Activated T-helper 1 cell treated with anti-CD3 and anti-CD28 coated beads, Interleukin-12 subunit alpha, Interleukin-12 subunit beta, Interleukin-2, Interleukin-4 antibody, amounts not matched to agents 30 ng/mL and 10 ng/mL and 1 ng/mL, durations not matched to agents 14 hours and 24 hours and 36 hours (primary cell): ENCODE data around the gene HTT. TPM values are rescaled to one million over a fixed set of nuclear protein-coding genes. Genes with fewer than 3 reads are reported as not detected.

Source experiments
- DNase-seq: peaks from one replicate; pipeline ENCODE4 v3.0.0; 2021; ENCODE audit warnings: low spot score
- H3K27ac Mint-ChIP-seq: one replicate; pipeline ENCODE4 v1.8.0; 2021; ENCODE audit warnings: mild to moderate bottlenecking, mixed read lengths
- H3K27me3 Mint-ChIP-seq: one replicate; pipeline ENCODE4 v1.8.0; 2022; ENCODE audit warnings: mild to moderate bottlenecking, moderate library complexity, mixed read lengths; ENCODE audit not compliant: insufficient read depth
- H3K36me3 Mint-ChIP-seq: one replicate; pipeline ENCODE4 v1.8.0; 2021; ENCODE audit warnings: low read depth, mixed read lengths
- H3K4me1 Mint-ChIP-seq: one replicate; pipeline ENCODE4 v1.8.0; 2021; ENCODE audit warnings: low read depth, mixed read lengths
- H3K4me3 Mint-ChIP-seq: one replicate; pipeline ENCODE4 v1.8.0; 2021; ENCODE audit warnings: mild to moderate bottlenecking, moderate library complexity, mixed read lengths
- H3K9me3 Mint-ChIP-seq: one replicate; pipeline ENCODE4 v1.8.0; 2021; ENCODE audit warnings: mixed read lengths
- intact Hi-C: fragments of 100-400 bp; cut with micrococcal nuclease; formaldehyde crosslinking; loops from one replicate; pipeline ENCODE4 v1.15.1; 2024
- total RNA-seq: library from RNA; stranded (reverse); gene quantifications from 2 replicates; pipeline ENCODE4 v1.2.3, GENCODE V29; 2022

Gene HTT
- total RNA-seq, 1 donor from 2014 or later, result 66.9 TPM

DNA sequence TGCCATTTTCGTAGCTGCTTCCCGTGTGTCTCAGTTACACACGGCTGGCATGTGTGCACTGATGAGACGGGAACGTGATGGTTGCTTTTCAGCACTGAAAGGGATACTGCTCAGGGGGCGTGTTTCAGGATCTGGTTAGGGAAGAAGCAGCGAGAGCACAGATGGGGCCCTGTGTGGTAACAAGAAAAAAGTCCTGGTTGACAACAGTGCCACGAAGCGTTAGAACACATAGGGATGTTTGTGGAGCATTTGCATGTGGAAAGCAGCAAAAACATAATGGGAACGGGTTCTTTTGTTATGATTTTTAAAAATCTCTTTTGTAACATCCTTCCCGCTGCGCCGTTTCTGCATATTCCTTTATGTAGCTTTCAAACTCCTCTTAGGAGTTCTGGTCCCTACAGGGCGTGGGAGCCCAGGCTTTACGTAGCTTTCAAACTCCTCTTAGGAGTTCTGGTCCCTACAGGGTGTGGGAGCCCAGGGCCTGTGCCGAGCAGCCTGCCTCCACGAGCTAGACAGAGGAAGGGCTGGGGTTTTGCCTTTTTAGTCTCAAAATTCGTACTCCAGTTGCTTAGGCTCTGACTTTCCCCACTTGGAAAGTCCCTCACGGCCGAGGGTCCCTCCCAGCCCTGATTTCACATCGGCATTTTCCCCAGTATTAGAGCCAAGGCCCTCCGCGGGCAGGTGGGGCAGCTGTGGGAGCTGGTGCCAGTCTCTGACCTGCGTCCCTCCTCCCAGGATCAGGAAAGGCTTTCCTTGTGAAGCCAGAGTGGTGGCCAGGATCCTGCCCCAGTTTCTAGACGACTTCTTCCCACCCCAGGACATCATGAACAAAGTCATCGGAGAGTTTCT is 163.5 kb downstream of the HTT start:
- Mint-ChIP-seq H3K27me3 (no peaks in the 10 kb centered on the region), H3K4me1 (peaks cover 9% of the 10 kb centered on the region), H3K4me3 (no peak overlapping the region), H3K27ac (no peak overlapping the region), H3K36me3 (peaks cover 11% of the 10 kb centered on the region), H3K9me3 (no peaks in the 10 kb centered on the region)
- intact Hi-C loops, result no loop called here
- DNase-seq, result no peak

DNA sequence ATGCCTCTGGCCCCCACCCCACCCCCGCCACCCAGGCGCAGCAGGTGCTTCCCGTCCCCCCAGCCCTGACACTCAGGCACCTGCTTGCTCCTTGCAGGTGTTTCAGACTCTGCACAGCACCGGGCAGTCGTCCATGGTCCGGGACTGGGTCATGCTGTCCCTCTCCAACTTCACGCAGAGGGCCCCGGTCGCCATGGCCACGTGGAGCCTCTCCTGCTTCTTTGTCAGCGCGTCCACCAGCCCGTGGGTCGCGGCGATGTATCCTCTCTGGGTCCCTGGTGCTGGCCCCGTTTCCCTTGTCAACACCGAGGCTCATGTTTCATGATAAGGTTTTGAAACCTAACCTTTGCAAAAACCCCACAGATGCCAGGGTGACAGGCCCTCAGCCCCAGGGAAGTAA is 164.2 kb downstream of the HTT start:
- intact Hi-C loops, result no loop called here
- no peaks in the 10 kb centered on the region for H3K27me3 Mint-ChIP-seq
- no peak for DNase-seq

DNA sequence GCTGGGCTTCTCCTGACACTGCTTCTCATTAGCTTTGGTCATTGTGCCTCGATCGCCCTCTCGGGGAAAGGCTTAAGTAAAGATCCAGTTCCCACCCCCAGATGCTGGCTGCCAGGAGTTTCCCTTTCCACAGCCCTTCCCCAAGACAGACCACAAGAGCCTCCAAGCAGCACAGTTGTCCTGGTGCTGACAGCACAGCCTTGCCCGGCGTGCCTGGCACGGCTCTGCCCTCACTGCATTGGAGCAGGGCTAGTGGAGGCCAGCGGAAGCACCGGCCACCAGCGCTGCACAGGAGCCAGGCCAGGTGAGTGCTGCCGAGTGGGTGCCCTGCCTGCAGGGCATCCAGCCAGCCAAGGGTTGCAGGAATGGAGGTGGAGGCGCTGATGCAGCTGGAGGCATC is 164.8 kb downstream of the HTT start:
- H3K9me3 Mint-ChIP-seq, result no peaks in the 10 kb centered on the region
- peaks cover 17% of the 10 kb centered on the region for H3K4me1 Mint-ChIP-seq
- no peak overlapping the region for H3K4me3 Mint-ChIP-seq
- intact Hi-C loops, result no loop called here
- H3K27me3 Mint-ChIP-seq, result no peaks in the 10 kb centered on the region
- no peak for DNase-seq
- peaks cover 6% of the 10 kb centered on the region for H3K36me3 Mint-ChIP-seq
- no peak overlapping the region for H3K27ac Mint-ChIP-seq

More for the DNA sequence above, 164.2 kb downstream of the HTT start:
- Mint-ChIP-seq H3K9me3 (no peaks in the 10 kb centered on the region), H3K36me3 (peaks cover 9% of the 10 kb centered on the region), H3K4me3 (no peak overlapping the region), H3K27ac (no peak overlapping the region), H3K4me1 (peaks cover 17% of the 10 kb centered on the region)

DNA sequence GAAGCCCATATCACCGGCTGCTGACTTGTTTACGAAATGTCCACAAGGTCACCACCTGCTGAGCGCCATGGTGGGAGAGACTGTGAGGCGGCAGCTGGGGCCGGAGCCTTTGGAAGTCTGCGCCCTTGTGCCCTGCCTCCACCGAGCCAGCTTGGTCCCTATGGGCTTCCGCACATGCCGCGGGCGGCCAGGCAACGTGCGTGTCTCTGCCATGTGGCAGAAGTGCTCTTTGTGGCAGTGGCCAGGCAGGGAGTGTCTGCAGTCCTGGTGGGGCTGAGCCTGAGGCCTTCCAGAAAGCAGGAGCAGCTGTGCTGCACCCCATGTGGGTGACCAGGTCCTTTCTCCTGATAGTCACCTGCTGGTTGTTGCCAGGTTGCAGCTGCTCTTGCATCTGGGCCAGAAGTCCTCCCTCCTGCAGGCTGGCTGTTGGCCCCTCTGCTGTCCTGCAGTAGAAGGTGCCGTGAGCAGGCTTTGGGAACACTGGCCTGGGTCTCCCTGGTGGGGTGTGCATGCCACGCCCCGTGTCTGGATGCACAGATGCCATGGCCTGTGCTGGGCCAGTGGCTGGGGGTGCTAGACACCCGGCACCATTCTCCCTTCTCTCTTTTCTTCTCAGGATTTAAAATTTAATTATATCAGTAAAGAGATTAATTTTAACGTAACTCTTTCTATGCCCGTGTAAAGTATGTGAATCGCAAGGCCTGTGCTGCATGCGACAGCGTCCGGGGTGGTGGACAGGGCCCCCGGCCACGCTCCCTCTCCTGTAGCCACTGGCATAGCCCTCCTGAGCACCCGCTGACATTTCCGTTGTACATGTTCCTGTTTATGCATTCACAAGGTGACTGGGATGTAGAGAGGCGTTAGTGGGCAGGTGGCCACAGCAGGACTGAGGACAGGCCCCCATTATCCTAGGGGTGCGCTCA is 165.8 kb downstream of the HTT start:
- H3K27ac Mint-ChIP-seq, result no peak overlapping the region
- intact Hi-C loops, result no loop called here
- H3K27me3 Mint-ChIP-seq, result no peaks in the 10 kb centered on the region
- no peaks in the 10 kb centered on the region for H3K9me3 Mint-ChIP-seq
- H3K4me3 Mint-ChIP-seq, result no peak overlapping the region
- peaks cover 17% of the 10 kb centered on the region for H3K4me1 Mint-ChIP-seq
- DNase-seq, result no peak
- peaks cover 2% of the 10 kb centered on the region for H3K36me3 Mint-ChIP-seq

DNA sequence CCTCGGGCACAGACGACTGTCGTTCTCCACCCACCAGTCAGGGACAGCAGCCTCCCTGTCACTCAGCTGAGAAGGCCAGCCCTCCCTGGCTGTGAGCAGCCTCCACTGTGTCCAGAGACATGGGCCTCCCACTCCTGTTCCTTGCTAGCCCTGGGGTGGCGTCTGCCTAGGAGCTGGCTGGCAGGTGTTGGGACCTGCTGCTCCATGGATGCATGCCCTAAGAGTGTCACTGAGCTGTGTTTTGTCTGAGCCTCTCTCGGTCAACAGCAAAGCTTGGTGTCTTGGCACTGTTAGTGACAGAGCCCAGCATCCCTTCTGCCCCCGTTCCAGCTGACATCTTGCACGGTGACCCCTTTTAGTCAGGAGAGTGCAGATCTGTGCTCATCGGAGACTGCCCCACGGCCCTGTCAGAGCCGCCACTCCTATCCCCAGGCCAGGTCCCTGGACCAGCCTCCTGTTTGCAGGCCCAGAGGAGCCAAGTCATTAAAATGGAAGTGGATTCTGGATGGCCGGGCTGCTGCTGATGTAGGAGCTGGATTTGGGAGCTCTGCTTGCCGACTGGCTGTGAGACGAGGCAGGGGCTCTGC is 166.5 kb downstream of the HTT start:
- Mint-ChIP-seq H3K36me3 (peaks cover 2% of the 10 kb centered on the region), H3K4me1 (peaks cover 17% of the 10 kb centered on the region), H3K4me3 (no peak overlapping the region), H3K27ac (no peak overlapping the region), H3K27me3 (no peaks in the 10 kb centered on the region), H3K9me3 (no peaks in the 10 kb centered on the region)
- no peak for DNase-seq
- intact Hi-C loops, result no loop called here

DNA sequence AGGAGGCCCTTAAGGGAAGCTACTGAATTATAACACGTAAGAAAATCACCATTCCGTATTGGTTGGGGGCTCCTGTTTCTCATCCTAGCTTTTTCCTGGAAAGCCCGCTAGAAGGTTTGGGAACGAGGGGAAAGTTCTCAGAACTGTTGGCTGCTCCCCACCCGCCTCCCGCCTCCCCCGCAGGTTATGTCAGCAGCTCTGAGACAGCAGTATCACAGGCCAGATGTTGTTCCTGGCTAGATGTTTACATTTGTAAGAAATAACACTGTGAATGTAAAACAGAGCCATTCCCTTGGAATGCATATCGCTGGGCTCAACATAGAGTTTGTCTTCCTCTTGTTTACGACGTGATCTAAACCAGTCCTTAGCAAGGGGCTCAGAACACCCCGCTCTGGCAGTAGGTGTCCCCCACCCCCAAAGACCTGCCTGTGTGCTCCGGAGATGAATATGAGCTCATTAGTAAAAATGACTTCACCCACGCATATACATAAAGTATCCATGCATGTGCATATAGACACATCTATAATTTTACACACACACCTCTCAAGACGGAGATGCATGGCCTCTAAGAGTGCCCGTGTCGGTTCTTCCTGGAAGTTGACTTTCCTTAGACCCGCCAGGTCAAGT is 167.5 kb downstream of the HTT start:
- peaks cover 2% of the 10 kb centered on the region for H3K36me3 Mint-ChIP-seq
- peaks cover 17% of the 10 kb centered on the region for H3K4me1 Mint-ChIP-seq
- no peak overlapping the region for H3K4me3 Mint-ChIP-seq
- intact Hi-C loops, result no loop called here
- H3K27ac Mint-ChIP-seq, result no peak overlapping the region
- H3K27me3 Mint-ChIP-seq, result no peaks in the 10 kb centered on the region
- no peak for DNase-seq
- no peaks in the 10 kb centered on the region for H3K9me3 Mint-ChIP-seq

DNA sequence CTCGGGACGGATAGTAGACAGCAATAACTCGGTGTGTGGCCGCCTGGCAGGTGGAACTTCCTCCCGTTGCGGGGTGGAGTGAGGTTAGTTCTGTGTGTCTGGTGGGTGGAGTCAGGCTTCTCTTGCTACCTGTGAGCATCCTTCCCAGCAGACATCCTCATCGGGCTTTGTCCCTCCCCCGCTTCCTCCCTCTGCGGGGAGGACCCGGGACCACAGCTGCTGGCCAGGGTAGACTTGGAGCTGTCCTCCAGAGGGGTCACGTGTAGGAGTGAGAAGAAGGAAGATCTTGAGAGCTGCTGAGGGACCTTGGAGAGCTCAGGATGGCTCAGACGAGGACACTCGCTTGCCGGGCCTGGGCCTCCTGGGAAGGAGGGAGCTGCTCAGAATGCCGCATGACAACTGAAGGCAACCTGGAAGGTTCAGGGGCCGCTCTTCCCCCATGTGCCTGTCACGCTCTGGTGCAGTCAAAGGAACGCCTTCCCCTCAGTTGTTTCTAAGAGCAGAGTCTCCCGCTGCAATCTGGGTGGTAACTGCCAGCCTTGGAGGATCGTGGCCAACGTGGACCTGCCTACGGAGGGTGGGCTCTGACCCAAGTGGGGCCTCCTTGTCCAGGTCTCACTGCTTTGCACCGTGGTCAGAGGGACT is 168.8 kb downstream of the HTT start:
- peaks cover 2% of the 10 kb centered on the region for H3K36me3 Mint-ChIP-seq
- no peak overlapping the region for H3K27ac Mint-ChIP-seq
- H3K9me3 Mint-ChIP-seq, result no peaks in the 10 kb centered on the region
- peak; percentile 5 for DNase-seq
- intact Hi-C loops, result no loop called here
- H3K4me1 Mint-ChIP-seq, result peaks cover 17% of the 10 kb centered on the region
- no peaks in the 10 kb centered on the region for H3K27me3 Mint-ChIP-seq
- H3K4me3 Mint-ChIP-seq, result no peak overlapping the region

DNA sequence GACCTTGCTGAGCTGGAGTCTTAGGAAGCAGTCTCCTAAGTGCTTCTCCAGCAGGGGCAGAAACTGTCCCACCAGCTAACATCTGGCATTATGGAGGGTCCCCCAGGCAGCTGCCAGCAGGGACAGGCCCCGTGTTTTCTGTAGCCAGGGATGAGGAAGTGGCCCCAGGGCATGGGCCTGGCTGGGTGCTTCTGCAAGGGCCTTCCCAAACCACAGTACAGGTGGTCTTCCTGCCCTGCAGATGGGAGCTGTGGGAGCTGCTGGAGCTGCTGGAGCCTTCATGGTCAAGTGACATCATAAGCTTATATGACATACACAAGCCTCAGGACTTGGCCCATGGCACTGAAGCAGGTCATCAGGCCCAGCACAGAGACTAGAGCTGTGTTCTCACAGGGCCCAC is 169.5 kb downstream of the HTT start:
- intact Hi-C loops, result no loop called here

DNA sequence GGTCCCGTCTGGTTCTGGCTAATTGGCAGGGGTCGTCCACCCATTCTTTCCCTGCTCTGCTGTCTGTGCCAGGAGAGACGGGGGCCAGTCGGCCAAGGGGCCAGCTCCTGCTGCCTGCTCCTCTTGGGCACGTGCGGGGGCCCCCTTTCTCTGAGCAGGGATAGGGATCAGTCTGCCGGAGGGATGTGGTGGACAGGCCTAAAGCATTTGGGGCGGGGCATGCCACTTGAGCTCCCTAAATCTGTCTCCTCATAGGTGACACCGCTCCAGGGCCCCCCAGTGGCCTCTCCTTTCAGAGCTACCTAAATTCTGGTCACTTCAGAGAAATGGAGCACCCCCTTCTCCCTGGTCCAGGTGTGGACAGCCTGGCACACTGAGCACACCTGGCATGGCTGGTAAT is 170.3 kb downstream of the HTT start:
- Mint-ChIP-seq H3K27ac (no peak overlapping the region), H3K36me3 (peaks cover 2% of the 10 kb centered on the region), H3K9me3 (no peaks in the 10 kb centered on the region), H3K4me1 (peaks cover 17% of the 10 kb centered on the region), H3K4me3 (no peak overlapping the region), H3K27me3 (no peaks in the 10 kb centered on the region)
- intact Hi-C loops, result no loop called here
- no peak for DNase-seq

More for the DNA sequence above, 169.5 kb downstream of the HTT start:
- no peak for DNase-seq
- Mint-ChIP-seq H3K4me1 (peaks cover 17% of the 10 kb centered on the region), H3K27me3 (no peaks in the 10 kb centered on the region), H3K9me3 (no peaks in the 10 kb centered on the region), H3K36me3 (peaks cover 2% of the 10 kb centered on the region), H3K27ac (no peak overlapping the region), H3K4me3 (no peak overlapping the region)

DNA sequence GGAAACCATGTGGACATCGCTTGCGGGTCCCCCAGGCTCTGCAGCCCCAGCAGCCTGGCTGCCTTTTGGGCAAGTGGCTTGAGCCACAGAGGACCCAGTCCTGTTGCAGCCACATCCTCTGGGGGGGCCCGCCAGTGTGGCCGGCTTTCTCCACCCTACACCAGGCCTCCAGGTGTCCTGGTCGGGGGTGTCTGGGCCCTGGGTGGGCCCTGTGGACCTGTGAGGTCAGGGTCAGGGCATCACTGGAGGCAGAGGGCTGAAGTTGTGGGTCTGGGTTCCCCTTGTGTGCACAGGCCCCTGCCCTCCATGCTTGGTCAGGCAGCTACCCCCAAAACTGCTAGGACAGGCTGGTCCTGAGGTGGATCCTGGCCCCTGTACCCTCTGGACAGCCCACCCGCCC is 171.2 kb downstream of the HTT start:
- intact Hi-C loops, result no loop called here
- H3K4me1 Mint-ChIP-seq, result peaks cover 17% of the 10 kb centered on the region
- peaks cover 2% of the 10 kb centered on the region for H3K36me3 Mint-ChIP-seq
- H3K27ac Mint-ChIP-seq, result no peak overlapping the region
- DNase-seq, result no peak
- H3K27me3 Mint-ChIP-seq, result no peaks in the 10 kb centered on the region
- no peaks in the 10 kb centered on the region for H3K9me3 Mint-ChIP-seq
- H3K4me3 Mint-ChIP-seq, result no peak overlapping the region

DNA sequence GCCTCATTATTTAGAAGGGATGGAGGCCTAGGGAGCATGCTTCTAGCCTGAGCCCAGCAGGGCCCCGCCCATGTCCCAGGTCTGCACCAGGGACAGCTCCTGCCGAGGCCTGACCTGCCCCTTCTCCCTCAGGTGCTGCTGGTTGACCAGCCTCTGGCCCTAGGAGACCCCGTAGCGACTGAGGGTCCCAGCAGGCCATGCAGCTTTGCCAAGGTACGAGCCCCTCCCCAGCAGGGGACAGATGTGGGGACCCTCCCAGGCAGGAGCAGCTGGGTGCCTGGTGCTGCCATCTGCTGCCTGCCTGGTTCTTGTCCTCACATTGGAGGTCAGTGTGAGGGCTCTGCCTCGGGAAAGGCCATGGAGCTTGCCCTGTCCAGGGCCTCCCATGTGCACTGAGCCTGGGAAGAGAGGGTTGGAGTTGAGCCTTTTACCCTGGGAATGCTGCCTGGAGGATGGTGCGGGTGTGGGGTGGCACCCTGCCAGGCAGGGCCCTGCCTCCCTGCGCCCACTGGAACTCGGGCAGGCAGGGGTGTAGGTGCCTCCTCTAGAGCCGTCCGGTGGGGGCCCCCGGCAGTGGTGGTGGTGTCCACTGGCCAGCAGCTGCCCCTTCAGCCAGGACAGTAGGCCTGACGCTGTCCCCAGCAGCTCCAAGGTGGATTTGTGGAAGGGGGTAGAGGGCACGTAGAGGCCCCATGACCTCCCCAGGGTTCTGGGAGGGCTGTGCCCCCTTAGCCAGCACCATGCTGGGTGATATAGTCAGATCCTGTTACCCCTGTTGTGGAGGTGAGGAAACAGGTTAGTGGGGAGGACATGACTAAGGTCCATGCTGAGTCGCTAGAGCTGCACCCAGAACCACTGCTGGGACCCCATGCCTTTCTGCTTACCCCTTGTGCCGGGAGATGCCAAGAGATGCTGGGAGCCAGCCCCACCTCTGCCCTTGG is 172.2 kb downstream of the HTT start:
- DNase-seq, result no peak
- peaks cover 17% of the 10 kb centered on the region for H3K4me1 Mint-ChIP-seq
- no peak overlapping the region for H3K4me3 Mint-ChIP-seq
- H3K36me3 Mint-ChIP-seq, result no peaks in the 10 kb centered on the region
- H3K27ac Mint-ChIP-seq, result no peak overlapping the region
- intact Hi-C loops, result no loop called here
- no peaks in the 10 kb centered on the region for H3K9me3 Mint-ChIP-seq
- no peaks in the 10 kb centered on the region for H3K27me3 Mint-ChIP-seq
